Astrocyte (in vitro differentiated cells and primary cell): ENCODE measurements around the gene HMGN3.

Experiments
- CTCF ChIP-seq: IDR thresholded peaks from 2 replicates; pipeline ENCODE4 v1.5.1; 2011; ENCODE audit warnings: low read depth, mild to moderate bottlenecking, inconsistent platforms, low read length, moderate library complexity; ENCODE audit not compliant: insufficient read depth
- EZH2 ChIP-seq: IDR thresholded peaks from 2 replicates; pipeline ENCODE4 v1.6.1; 2012; ENCODE audit warnings: mild to moderate bottlenecking, low read length, inconsistent platforms; ENCODE audit not compliant: insufficient read depth

- TF ChIP-seq CTCF (no peak), EZH2 (no peak)
These were observed 28.9 kb upstream of the HMGN3 start for GRCh38 chr6:79263359-79263758.
